Panc1 (cell line): Measurements from ENCODE around the gene TACC2.

ENCODE experiments used
- POLR2AphosphoS5 ChIP-seq: IDR thresholded peaks from 2 replicates; pipeline ENCODE4 v1.6.1; 2012; ENCODE audit warnings: mild to moderate bottlenecking, low read depth, low read length, moderate library complexity
- SIN3A ChIP-seq: IDR thresholded peaks from 2 replicates; pipeline ENCODE4 v1.6.1; 2012; ENCODE audit warnings: low read depth, mild to moderate bottlenecking, low read length, moderate library complexity, borderline replicate concordance; ENCODE audit not compliant: insufficient read depth
- TF ChIP-seq, protein P1 (sequence below): fragments of 450-650 bp; IDR thresholded peaks from 2 replicates; pipeline ENCODE4 v1.5.1; 2017; ENCODE audit warnings: mild to moderate bottlenecking
- TF ChIP-seq, protein P2 (sequence below), 2 experiments: IDR thresholded peaks; 2 replicates each; pipeline ENCODE4 v1.6.1; 2011 to 2012; ENCODE audit warnings: low read depth in 2 of 2, control low read depth in 1 of 2, low read length in 1 of 2, mild to moderate bottlenecking in 1 of 2, moderate library complexity in 1 of 2; ENCODE audit not compliant: insufficient read depth in 1 of 2

DNA sequence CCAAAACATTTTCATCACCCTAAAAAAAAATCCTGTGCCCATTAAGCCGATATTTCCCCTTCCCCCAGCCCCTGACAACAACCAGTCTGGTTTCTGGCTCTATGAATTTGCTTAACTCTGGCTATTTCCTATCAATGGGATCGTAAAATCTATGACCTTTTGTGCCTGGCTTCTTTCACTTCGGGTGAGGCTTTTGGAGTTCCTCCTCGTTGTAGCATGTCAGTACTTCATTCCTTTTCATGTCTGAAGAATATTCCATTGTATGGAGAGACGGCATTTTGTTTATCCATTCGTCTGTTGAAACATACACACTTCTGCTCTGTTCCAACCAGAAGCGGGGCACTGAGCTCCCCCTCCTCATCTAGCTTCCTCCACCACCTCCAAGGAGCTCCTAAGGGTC lies 29.5 kb downstream of the TACC2 start:
- TF ChIP-seq SIN3A = no peak
- TF ChIP-seq, protein P1, sequence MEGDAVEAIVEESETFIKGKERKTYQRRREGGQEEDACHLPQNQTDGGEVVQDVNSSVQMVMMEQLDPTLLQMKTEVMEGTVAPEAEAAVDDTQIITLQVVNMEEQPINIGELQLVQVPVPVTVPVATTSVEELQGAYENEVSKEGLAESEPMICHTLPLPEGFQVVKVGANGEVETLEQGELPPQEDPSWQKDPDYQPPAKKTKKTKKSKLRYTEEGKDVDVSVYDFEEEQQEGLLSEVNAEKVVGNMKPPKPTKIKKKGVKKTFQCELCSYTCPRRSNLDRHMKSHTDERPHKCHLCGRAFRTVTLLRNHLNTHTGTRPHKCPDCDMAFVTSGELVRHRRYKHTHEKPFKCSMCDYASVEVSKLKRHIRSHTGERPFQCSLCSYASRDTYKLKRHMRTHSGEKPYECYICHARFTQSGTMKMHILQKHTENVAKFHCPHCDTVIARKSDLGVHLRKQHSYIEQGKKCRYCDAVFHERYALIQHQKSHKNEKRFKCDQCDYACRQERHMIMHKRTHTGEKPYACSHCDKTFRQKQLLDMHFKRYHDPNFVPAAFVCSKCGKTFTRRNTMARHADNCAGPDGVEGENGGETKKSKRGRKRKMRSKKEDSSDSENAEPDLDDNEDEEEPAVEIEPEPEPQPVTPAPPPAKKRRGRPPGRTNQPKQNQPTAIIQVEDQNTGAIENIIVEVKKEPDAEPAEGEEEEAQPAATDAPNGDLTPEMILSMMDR = no peak
- no peak for TF ChIP-seq POLR2AphosphoS5
- TF ChIP-seq, protein P2, sequence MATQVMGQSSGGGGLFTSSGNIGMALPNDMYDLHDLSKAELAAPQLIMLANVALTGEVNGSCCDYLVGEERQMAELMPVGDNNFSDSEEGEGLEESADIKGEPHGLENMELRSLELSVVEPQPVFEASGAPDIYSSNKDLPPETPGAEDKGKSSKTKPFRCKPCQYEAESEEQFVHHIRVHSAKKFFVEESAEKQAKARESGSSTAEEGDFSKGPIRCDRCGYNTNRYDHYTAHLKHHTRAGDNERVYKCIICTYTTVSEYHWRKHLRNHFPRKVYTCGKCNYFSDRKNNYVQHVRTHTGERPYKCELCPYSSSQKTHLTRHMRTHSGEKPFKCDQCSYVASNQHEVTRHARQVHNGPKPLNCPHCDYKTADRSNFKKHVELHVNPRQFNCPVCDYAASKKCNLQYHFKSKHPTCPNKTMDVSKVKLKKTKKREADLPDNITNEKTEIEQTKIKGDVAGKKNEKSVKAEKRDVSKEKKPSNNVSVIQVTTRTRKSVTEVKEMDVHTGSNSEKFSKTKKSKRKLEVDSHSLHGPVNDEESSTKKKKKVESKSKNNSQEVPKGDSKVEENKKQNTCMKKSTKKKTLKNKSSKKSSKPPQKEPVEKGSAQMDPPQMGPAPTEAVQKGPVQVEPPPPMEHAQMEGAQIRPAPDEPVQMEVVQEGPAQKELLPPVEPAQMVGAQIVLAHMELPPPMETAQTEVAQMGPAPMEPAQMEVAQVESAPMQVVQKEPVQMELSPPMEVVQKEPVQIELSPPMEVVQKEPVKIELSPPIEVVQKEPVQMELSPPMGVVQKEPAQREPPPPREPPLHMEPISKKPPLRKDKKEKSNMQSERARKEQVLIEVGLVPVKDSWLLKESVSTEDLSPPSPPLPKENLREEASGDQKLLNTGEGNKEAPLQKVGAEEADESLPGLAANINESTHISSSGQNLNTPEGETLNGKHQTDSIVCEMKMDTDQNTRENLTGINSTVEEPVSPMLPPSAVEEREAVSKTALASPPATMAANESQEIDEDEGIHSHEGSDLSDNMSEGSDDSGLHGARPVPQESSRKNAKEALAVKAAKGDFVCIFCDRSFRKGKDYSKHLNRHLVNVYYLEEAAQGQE (IDR thresholded peaks at IDR 0.05; ENCODE audit: insufficient read depth in 1 of 2, low read depth in 2 of 2, low read length in 1 of 2) = no peak
